HG02763 (cell line): Measurements from ENCODE around the gene SCML1.

Source experiments
- ATAC-seq: cut with Tn5 transposase; IDR thresholded peaks from one replicate; pipeline ENCODE4 v1.9.1; 2021; ENCODE audit warnings: mild to moderate bottlenecking, moderate library complexity; ENCODE audit not compliant: unreplicated experiment

Gene SCML1

DNA sequence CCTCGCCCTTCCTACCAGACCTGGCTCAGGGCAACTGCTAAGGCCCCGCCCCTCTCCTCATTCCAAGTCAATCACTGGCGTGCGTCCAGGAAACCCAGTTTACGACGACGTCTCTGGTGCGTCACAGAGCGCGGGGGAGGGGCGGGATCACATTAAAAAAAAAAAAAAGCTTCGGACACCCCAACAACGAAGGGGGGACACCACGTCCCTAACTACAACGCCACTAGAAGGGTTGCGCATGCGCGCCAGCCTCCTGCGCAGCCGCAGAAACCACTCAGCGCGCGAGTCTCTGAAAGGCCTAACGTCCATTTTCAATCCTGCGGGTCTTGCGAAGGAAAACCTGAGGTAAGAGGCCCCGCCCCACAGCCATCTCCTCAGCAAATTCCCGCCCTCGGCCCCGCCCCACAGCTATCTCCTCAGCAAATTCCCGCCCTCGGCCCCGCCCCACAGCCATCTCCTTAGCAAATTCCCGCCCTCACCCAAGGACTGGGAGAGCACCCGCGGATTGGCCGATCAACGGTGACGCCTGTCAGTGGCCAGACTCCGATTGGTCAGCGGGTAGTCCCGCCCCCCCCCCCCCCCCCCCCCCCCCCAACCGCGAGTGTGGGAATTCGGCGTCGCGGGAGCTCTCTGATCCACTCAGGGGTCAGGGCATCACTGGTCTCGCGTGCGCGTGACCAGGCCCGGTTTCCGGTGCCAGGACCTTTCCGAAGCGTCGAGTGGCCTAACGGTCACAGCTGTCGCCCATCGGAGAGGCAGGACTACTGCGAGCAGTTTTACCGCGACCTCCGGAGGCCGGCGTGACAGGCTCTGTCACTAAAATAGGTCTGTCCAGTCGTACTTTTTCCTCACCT is at the start of gene SCML1:
Gene SCML1, plus strand, starts transcription at position 638 of the 854 bp plus-strand sequence. CDS start 6,694 bp downstream, outside the sequence.
- peak; percentile 72 for ATAC-seq

- no peak for ATAC-seq
These were observed 49.6 kb upstream of the SCML1 start for GRCh38 chrX:17687648-17688047.

- ATAC-seq, result no peak
These were observed 47.3 kb upstream of the SCML1 start for GRCh38 chrX:17689971-17690409.

- ATAC-seq, result no peak
These were observed 44.5 kb upstream of the SCML1 start for GRCh38 chrX:17692709-17693346.

DNA sequence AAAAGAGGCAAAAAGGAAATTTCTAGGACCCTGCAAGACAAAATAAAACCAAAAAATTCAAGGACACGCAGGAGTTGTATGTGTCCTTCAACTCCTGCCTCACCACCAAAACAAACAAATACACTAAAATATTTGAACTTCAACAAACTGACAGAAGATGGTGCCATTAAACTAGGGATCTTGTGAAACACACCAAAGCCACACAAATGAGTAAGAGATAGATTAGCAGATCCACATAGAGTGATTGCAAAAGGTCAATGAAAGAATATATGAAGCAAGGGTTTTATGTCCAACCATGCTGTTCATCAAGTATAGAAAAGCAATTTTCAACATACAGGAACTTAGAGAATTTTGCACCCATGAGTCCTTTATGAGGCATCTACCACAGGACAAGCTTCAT is 40.1 kb upstream of the SCML1 start:
- ATAC-seq, result no peak

DNA sequence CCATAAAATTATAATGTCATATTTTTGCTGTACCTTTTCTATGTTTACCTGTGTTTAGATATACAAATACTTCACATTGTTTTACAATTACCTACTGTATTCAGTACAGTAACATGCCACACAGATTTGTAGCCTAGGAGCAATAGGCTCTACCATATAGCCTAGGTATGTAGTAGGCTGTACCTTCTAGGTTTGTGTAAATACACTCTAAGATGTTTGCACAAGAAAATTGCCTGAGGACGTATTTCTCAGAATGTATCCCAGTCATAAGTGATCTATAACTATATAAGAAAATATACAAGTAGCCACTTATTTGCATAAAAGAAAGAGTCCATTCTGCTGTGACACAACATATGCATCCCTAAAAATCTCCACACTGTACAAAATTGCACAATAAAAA is 36.3 kb upstream of the SCML1 start:
- ATAC-seq, result no peak

GRCh38 chrX:17703201-17703600 is 34.1 kb upstream of the SCML1 start:
- no peak for ATAC-seq

GRCh38 chrX:17705211-17705610 is 32.1 kb upstream of the SCML1 start:
- no peak for ATAC-seq

- ATAC-seq, result no peak
These were observed 30.6 kb upstream of the SCML1 start for GRCh38 chrX:17706676-17707075.

- no peak for ATAC-seq
These were observed 29.6 kb upstream of the SCML1 start for GRCh38 chrX:17707731-17708130.

DNA sequence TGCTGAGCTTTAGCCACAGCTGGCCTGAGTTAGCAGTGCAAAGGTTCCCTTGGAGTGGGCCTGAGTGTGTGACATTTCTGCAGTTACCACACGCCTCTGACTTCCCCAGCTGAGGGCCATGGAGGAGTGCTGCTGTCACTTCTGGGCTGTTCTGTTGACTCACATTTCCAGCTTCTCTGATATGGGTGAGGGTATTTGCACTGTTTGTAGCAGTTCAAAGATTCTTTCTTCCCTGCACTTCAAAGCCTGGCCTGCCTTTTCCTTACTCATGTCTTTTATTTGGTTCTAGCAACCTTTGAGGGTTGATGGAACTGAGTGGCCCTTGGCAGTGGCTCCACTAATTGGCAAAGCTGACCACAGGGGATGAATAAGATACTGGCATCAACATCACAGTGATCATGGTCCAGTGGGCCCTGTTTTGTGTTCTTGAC is 26.4 kb upstream of the SCML1 start:
- no peak for ATAC-seq

- ATAC-seq, result no peak
These were observed 24.0 kb upstream of the SCML1 start for GRCh38 chrX:17713288-17713687.

- ATAC-seq, result no peak
These were observed 18.6 kb upstream of the SCML1 start for GRCh38 chrX:17718649-17719165.

DNA sequence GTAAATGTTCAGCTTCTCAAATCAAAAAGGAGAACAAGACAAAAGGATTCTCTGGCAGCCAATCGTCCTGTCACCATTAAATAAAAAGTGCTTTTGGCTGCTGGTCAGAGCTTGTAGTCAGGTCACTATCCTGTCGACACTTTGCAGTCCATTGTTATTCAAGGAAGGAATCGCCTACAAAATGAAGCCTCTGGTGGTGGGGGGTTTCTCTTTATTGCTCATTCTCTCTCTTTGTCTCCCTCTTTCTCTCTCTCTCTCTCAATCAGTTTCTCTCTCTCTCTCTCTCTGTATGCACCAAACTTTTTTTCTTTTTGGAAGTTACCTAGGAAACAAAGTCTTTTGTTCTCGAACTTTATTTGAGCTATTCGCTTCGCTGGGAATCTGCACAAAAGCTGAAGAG is 17.6 kb upstream of the SCML1 start:
- no peak for ATAC-seq

GRCh38 chrX:17721715-17722114 is 15.6 kb upstream of the SCML1 start:
- ATAC-seq, result no peak

GRCh38 chrX:17725181-17725580 is 12.1 kb upstream of the SCML1 start:
- ATAC-seq, result no peak

- ATAC-seq, result no peak
These were observed 5.0 kb upstream of the SCML1 start for GRCh38 chrX:17732138-17732783.

- ATAC-seq, result no peak
These were observed 1.9 kb upstream of the SCML1 start for GRCh38 chrX:17735406-17735805.

GRCh38 chrX:17736478-17736855 is 826 bp upstream of the SCML1 start:
- no peak for ATAC-seq

DNA sequence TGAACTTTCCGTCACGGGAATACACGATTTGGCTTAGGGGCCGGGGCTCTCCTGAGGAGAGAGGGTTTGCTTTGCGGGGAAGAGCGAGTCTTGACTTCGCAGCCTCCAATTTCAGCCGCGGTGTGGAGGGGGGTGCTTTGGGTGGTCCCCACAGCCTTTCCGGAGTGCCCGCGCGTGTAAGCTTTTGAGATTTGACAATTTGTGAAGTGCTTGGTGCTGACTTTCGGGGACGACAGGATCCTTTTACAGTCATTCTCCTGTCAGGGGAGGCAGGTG is 355 bp downstream of the SCML1 start:
- ATAC-seq, result no peak

DNA sequence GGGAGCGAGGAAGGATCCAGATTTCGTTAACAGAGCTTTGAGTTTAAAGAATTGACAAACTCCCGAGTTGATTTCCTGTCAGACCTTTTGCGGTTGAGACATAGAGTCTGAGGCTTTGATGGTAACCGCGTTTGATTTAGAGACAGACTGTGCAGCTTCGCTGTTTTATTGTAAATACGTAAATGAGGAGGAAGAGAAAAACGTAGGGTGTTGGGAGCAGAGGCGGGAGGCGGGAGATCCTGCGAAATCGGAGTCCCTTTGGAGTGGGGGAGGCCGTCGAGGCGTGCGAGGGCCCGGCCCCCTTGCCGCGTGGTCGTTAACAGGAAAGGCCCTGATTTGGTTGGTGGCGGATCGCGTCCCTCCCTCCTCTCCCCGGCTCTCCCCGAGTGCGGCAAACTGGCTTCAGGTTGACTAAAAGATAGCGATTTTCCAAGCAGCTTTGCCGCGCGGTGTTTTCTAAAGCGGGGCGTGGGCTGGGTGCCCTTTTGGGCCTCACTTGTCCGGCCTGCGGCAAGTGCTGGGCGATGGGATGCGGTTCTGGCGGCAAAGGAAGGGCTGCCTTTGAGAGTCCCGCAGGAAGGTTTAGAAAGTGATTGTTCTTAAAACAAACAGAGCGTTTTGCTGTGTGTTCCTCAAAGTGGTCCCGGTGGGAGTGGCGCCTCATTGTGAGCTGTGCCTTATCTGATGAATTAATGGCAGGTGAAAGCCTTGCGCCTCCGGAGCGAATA is 857 bp downstream of the SCML1 start:
- no peak for ATAC-seq
